Left ventricle myocardium superior (tissue), 1 donor: ENCODE results near the gene TUBA4A. TPM values are rescaled to one million over a fixed set of nuclear protein-coding genes. Genes with fewer than 3 reads are reported as not detected.

Source experiments
- ATAC-seq: fragments of 200-7000 bp; cut with Tn5 transposase; one replicate; pipeline ENCODE4 v1.9.1; 2020; ENCODE audit warnings: mild to moderate bottlenecking, moderate library complexity
- DNase-seq: peaks from one replicate; pipeline ENCODE4 v3.0.0-alpha.2; 2020
- intact Hi-C: fragments of 100-400 bp; cut with micrococcal nuclease; formaldehyde crosslinking; loops from one replicate; pipeline ENCODE4 v1.11.0; 2022
- long read RNA-seq: library from polyadenylated mRNA; unstranded; transcript quantifications from one replicate; pipeline ENCODE4 v2.0.0, GENCODE V29; 2021
- total RNA-seq: library from RNA; stranded (reverse); fragmentation: NEBNext Ultra II Directional; extraction: Animal tissue kit (Norgen Biotek cat#: 25700); gene quantifications from one replicate; pipeline ENCODE4 v1.2.1, GENCODE V29; 2021
- donor health status: DM: no; HTN: yes; CAD: no; lungs with severe emphysema.

TUBA4A gene
- total RNA-seq = 116 TPM
- long read RNA-seq, transcript TUBA4A-201 (4 exons, 2,162 nt) = major isoform, 76 of 132 reads
- long read RNA-seq, partial matches to known transcripts = 14 of 132 reads
- long read RNA-seq, other reads (novel, unspliced or antisense) = 39 of 132 reads

DNA sequence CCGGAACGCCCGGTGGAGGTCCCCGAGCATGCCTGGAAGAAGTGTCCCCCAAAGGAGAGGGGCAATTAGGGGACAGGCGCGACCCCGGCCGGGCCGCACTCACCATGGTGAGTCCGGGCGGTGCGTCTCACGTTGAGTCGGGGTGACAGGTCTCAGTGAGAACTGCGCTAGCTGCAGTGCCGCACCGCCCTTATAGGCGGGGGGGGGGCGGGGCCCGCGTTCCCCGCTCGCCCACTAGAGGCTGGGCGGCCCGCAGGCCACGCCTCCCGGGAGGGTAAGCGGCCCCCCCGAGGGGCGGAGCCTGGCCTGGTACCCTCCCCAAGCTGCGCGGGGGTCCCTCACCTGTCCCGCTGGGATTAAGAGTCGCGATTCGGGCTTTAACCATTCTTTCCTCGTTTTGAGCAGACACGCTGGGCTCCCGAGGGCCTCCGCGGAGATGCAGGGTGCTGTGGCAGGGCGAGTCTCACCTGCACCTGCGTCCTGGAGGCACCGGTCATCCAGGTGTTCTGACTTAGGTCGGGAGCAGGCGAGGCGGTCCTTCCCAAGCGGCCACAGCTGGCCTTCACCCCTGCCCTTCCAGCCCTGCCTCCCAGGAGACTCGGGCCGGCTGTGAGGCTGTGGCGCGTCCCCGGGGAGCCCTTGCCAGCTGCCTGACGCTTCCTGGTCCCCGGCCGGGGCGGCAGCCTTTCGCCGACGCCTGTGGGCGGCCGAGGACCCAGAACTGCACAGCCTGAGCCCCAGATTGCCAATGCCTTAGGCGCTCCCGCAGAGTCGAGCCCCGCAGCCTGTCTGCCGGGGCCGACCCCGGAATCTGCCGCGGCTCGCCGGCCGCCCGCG lies at the start of gene TUBA4A:
Gene TUBA4A, minus strand, starts transcription at position 166 of the 837 bp plus-strand sequence. Its CDS starts 60 bp downstream, at position 106.
- intact Hi-C loops = no loop called here
- DNase-seq = peak; percentile 94
- ATAC-seq = peak; percentile 93

DNA sequence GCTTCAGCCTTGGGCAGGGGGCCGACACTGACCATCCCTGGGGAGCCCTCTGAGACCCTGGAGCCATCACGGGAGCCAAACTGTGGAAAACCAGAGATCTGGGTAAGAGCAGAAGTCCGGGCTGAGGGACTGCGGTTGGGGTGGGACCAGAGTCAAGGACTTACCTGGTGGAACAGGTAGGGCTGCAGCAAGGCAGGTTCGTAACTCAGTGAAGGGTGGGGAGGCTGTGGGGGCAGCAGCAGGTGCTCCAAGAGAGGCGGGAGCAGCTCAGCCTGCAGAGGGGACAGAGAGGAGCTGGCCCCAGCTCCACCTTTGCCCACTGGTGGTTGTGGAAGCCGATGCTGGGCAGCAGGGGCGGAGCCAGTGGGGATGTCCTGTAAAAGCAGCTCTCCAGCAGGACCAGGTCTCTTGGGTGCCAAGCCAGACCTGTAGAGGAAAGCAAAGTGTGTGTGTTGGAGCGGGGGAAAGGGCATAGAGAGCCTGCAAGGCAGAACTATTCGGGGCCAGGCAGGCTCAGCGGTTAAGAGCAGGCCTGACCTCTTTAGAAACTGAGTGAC lies 48.8 kb upstream of the TUBA4A start:
- DNase-seq (no peak), ATAC-seq (no peak)
- intact Hi-C loops = no loop called here

DNA sequence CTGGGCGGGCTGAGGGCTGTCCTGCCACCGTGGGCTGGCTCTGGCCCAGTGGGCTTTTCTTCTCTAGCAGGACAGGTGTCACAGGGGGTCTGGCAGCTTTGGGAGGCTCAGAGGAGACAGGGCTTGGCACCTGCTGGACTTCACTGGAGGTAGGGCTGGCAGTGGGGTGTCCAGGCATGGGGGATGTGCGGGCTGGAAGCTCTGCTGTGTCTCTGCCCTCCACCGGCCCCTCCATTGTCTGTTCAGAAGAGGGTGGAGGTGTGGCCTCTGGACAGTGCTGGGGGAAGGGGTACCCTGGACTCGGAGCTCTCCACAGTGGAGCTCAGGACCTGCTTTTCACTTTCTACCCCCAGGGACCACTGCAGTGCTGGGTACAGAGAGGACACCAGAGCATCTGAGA lies 46.3 kb upstream of the TUBA4A start:
- DNase-seq (no peak), ATAC-seq (no peak)
- intact Hi-C loops = no loop called here

DNA sequence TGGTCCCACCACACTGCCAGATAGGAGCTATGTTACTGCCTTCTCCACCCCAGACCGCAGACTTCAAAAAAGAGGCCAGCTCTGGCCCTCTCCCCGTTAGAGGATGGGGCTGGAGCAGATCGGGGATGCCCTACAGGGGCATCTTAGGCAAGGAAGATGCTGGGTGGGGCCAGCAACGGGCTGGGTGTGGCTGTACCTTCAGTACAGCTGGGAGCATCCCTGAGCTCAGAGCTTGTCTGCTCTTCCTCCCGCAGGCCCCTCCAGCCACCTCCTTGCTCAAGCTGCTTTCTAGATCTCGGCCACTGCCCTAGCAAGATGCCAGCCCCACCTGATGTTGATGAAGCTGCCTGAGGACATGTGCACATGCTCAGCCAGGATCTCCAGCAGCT lies 45.6 kb upstream of the TUBA4A start:
- intact Hi-C loops = loop anchor here (5.0 to 10.0 kb wide), 2 partner anchors 65 to 137 kb away; partner anchors contain the start of gene NHEJ1
- DNase-seq = no peak

DNA sequence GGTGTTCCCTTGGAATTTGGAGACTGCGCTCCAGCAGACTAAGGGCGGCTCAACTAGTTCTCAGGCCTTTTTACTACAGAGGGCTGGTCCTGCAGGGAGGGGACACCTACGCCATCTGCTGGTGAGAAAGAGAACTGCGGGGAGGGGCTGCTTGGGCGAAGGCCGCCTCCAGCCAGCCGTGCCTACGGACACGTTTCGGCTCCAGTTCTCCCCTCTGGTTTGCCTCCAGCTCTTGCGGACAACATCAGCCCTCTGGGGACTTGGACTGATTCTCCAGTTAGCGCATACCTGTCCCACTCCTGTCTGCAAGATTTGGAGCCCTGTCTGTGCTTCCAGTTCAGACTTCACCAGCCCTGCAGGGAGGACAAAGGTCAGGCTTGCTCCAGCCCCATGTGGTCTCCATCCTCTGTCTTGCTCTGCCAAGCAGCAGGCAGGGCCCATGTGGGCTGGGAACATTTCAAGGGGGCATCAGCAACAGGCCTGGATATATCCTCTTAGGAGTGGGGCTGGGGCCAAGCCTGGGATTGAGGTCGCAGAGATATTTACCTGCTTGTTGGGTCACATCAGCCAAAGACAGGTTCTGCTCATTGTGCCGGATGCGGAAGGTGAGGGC lies 45.1 kb upstream of the TUBA4A start:
- intact Hi-C loops = loop anchor here (5.0 to 10.0 kb wide), 2 partner anchors 64 to 137 kb away; partner anchors contain the start of gene NHEJ1
- peak; percentile 90 for DNase-seq
- ATAC-seq = peak; percentile 68

More for the DNA sequence above, 45.6 kb upstream of the TUBA4A start:
- ATAC-seq = no peak

DNA sequence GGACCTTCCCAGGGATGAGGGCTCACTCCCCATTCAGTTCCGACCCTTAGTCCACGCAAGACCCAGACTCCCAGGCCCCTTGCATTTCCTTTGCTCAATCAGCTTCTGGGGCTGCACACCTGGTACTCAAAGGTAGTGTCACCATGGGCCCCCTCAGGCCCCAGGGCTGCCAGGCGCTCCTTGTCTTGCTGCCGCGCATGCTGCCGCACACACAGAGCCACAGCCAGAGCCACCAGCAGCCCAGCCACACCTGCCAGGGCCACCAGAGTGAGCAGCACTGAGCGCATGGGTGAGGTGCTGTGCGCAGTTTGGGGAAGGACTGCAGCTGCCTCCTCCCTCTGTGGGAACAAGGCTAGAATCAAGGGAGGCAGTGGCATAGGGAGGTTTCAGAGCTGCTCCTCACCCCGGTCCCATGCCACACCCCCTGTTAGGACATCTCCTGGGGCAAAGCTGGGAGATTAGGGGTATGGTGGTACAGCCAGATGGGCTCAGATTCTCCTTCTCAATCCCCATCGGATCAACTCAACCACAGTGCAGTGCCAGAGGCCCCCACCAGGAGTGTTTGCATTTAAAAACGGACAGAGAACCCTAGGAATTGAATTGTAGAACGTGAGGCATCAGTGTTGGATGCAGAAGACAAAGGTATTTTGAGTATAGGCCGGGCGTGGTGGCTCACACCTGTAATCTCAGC lies 44.2 kb upstream of the TUBA4A start:
- DNase-seq = no peak
- no peak for ATAC-seq
- intact Hi-C loops = loop anchor here (5.0 to 10.0 kb wide), 2 partner anchors 63 to 136 kb away; partner anchors contain the start of gene NHEJ1

DNA sequence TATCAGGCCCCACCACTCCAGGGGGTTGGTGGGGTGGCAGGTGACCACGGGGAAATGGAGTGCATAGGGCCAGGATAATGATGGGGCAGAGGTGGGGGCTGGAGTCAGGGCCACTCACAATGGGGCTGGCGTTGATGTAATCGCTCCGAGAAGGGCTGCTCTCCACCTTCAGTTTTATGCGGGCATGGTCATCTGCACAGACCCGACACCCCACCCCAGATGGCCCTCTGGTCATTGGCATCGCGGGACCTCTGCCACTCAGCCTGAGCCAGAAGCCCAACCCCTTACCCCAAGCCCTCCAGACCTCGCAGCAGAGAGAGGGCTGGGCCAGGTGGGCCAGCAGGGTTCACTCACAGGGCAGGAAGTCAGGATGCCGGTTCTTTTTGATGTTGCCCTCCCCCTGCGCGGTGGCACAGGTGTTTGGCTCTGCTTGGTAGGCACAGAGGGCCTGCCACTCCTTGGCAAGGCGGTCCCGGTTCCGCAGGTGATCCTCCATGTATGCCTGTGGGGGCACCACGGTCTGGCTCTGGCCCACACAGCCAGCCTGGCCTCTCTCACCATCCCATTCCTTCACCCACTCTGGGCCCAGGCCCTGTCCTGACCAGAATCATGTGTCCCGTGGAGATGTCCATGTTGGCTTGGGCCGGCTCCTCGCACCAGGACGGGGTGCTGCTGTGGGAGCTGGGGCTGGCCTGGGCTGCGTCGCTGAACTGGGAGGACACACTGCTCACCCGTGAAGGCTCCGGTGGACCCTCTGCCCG lies 43.1 kb upstream of the TUBA4A start:
- intact Hi-C loops = loop anchor here (5.0 to 10.0 kb wide), 2 partner anchors 62 to 135 kb away; partner anchors contain the start of gene NHEJ1
- ATAC-seq (no peak), DNase-seq (no peak)

DNA sequence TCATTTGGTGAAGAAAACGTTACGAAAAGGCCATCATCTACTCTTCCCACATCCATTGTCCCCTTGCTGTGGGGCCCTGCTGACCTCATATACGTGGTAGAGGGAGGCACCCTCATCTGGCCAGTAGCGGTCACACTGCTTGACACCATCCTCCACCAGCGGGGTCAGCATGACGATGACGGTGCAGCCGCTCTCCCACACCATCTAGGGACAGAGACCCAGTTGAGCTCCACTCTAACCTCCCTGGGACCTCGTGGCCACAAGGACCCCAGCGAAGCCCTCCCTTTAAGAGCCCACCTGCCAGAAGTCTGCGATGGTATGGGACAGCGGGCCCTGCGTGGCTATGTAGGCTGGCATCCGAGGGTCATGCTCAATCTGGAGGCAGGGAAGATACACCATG lies 42.4 kb upstream of the TUBA4A start:
- no peak for DNase-seq
- no peak for ATAC-seq
- intact Hi-C loops = loop anchor here (5.0 to 10.0 kb wide), 2 partner anchors 61 to 134 kb away; partner anchors contain the start of gene NHEJ1

DNA sequence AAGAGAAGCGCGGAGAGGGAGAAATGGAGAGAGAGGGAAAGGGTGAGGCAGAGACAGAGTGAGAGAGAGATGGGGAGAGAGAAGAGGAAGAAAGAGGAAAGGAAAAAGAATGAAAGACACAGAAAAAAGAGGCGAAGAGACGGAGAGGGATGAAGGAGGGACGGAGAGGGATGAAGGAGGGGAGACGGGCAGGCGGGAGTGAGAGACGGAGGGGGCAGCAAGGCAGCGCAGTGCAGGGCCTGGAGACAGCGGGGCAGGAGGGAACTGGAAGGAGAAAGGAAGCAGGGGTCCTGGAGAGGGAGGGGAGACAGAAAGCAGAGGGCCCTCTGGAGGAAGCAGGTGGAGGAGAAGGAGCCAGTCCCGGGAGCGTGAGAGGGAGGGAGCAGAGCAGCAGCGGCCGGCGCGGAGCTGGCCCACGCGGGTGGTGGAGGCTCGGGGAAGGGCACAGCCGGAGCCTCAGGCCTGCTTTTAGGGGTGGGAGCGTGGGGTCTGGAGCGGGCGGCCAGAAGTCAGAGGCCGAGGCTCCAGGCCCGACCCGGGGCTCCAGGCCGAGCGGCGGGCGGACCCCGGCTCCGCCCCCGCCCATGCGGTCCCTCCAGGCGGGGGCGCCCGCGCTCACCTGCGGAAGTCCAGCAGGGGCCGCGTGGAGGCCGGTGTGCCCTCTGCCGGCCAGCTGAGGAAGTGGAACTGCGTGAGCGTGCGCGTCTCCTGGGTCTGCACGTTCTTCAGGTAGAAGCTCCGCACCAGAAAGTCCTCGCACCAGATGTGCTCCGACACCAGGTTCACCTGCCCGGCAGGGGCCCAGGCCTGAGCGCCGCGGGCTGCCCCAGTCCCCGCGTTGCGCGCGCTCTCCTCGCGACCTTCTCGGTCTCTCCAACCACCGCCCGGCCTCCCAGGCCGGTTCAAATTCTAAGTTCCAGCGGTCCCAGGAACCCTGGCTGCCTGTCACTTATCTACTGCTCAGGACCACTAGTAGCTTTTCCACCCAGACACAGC lies 40.9 kb upstream of the TUBA4A start:
- intact Hi-C loops = loop anchor here (5.0 to 10.0 kb wide), 2 partner anchors 60 to 132 kb away; partner anchors contain the start of gene NHEJ1

DNA sequence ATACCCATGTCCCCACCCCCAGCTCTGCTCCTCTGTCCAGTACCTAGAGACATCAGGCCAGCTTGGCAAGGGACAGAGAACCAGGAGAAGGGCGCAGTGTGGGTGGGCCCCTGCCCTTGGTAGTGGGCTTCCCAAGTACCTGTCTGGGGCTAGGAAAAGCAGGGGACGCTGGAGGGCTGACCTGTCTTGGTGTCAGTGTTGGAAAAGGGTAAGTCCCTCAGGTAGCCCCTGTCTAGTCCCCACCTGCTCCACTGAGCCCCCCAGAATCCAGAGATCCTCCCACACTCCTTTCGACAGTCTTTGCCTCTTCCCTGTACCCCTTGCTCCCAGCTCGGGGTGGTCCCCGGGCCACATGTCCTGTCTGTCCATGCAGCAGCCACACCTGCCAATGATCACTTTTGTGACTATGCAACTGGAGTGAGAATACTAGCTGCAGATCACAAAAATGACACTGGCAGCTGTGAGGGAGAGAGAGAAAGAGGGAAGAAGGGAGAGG lies 40.1 kb upstream of the TUBA4A start:
- DNase-seq (no peak), ATAC-seq (no peak)
- intact Hi-C loops = loop anchor here (10.0 kb wide), 1 partner anchor 59 kb away; no protein-coding TSS in a partner anchor

More for the DNA sequence above, 40.9 kb upstream of the TUBA4A start:
- peak; percentile 94 for DNase-seq
- peak; percentile 93 for ATAC-seq

DNA sequence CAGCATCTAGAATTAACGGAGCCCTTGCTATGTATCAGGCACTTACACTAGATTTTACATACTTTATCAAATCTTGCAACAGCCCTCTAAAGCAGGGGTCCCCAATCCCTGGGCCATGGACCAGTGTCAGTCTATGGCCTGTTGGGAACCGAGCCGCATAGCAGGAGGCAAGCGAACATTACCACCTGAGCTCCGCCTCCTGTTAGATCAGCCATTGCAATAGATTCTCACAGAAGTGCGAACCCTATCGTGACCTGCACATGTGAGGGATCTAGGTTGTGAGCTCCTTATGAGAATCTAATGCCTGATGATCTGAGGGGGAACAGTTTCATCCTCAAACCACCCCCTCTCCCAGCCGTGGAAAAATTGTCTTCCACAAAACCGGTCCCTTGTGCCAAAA lies 38.9 kb upstream of the TUBA4A start:
- intact Hi-C loops = loop anchor here (10.0 kb wide), 1 partner anchor 58 kb away; no protein-coding TSS in a partner anchor
- no peak for DNase-seq
- ATAC-seq = no peak

DNA sequence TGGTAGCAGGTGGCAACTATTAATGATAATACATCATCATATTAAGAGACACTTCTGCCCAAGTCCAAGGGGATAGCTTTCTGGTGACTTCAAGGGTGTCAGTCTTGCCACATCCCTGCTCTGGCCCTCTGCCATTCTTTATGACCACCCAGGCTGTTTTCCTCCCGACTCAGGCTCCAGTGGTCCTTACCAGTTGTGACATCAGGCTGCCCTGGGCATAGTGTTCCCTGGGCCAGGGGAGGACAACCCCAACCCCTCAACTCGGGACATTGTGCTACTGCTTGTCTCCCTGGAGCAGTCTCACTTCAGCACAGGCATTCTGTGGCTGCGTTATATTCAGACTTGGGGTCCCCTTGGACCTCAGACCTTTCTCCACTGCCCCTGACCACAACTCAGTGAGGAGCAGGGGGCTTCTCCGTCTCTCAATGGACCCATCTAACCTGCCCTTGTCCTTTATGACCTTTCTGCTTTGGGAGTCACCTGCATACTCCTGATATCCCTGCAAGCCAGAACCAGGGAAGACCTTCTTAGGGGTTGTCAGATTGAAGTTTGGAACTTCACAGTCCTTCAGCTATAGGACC lies 38.3 kb upstream of the TUBA4A start:
- ATAC-seq (no peak), DNase-seq (no peak)
- intact Hi-C loops = loop anchor here (10.0 kb wide), 1 partner anchor 57 kb away; no protein-coding TSS in a partner anchor

DNA sequence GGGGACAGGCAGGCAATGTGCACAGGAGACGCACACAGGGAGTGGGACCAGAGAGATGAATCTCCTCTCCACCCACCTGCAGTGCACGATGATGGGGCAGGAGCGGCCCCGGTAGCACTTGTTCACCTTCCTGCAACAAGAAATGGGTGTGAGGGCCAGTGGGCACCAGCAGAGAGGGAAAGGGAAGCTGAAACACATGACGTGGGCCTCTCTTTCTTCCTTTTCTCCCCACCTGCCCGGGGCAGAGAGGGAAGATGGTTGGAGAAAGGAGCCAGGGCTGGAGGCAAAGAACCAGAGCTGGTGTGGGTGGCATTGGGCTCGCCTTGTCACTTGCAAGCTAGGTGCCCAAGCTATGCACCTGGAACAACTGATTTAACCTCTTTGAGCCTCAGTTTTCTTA lies 37.7 kb upstream of the TUBA4A start:
- intact Hi-C loops = loop anchor here (10.0 kb wide), 1 partner anchor 57 kb away; no protein-coding TSS in a partner anchor
- ATAC-seq (no peak), DNase-seq (no peak)

DNA sequence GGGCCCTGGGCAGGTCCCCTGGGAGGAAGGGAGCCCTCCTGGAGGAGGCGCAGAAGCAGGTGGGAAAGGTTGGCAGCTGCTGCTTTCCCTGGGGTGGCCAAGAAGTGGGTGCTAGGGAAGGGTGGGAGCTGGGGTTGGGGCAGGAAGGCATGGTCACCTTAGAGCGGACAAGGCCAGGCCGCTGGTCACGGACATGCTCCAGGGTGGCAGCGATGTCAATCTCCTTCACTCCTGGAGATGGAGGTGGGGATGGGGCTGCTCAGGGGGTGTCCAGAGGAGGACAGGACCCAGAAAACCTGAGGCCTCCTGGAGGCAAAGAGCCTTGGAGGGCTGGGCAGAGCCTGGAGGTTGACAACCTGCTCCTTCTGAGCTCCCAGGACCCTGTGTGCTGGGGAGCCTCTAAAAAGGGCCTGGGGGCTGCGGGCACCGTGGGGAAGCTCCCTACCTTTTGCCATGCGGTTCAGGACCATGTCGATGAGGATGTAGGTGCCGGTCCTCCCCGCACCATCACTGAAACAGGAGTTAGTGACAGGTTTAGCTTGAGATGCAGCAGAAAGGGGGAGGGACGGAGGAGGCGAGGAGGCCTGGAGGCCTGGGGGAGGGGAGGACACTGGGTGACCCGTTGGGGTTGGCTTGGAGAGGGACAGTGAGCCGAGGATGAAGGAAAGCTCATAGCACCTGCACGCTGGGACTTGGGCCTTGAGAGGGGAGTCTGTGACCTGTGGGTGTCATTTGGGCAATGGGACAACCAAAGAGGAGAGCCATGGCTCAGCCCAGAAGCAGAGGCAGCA lies 36.9 kb upstream of the TUBA4A start:
- ATAC-seq = no peak
- no peak for DNase-seq
- intact Hi-C loops = loop anchor here (10.0 kb wide), 1 partner anchor 56 kb away; no protein-coding TSS in a partner anchor
